Liver (tissue), 9 donors: ENCODE measurements around the gene TSTD2. TPM values are rescaled to one million over a fixed set of nuclear protein-coding genes. Genes with fewer than 3 reads are reported as not detected.

Experiments
- DNase-seq: peaks from one replicate; pipeline ENCODE4 v3.0.0-alpha.2; 2017; ENCODE audit warnings: low spot score
- H3K27ac ChIP-seq, 2 donors: one replicate each; pipeline ENCODE4 v1.7.0; 2013; ENCODE audit warnings: inconsistent platforms in 2 of 2, low read length in 2 of 2, control low read depth in 1 of 2, low read depth in 1 of 2, mild to moderate bottlenecking in 1 of 2
- H3K27me3 ChIP-seq, 4 donors: one replicate each; pipeline versions ENCODE4 v1.6.1 to v1.7.0; 2013; ENCODE audit warnings: low read length in 3 of 4, inconsistent platforms in 1 of 4, mild to moderate bottlenecking in 1 of 4, moderate library complexity in 1 of 4; ENCODE audit not compliant: control insufficient read depth in 4 of 4, insufficient read depth in 4 of 4
- H3K36me3 ChIP-seq, 4 donors: one replicate each; pipeline versions ENCODE4 v1.6.1 to v1.7.0; 2013; ENCODE audit warnings: low read length in 3 of 4, mild to moderate bottlenecking in 3 of 4, low read depth in 1 of 4, moderate library complexity in 1 of 4; ENCODE audit not compliant: control insufficient read depth in 4 of 4, insufficient read depth in 3 of 4
- H3K4me1 ChIP-seq, 4 donors: one replicate each; pipeline versions ENCODE4 v1.6.1 to v1.7.0; 2013; ENCODE audit warnings: low read length in 3 of 4, mild to moderate bottlenecking in 3 of 4, moderate library complexity in 1 of 4; ENCODE audit not compliant: control insufficient read depth in 4 of 4, insufficient read depth in 4 of 4
- H3K4me3 ChIP-seq, 3 donors: one replicate each; pipeline versions ENCODE4 v1.6.1 to v1.7.0; 2013; ENCODE audit warnings: low read length in 3 of 3, control low read depth in 1 of 3, low read depth in 1 of 3, mild to moderate bottlenecking in 1 of 3
- H3K9ac ChIP-seq, 2 donors: one replicate each; pipeline ENCODE4 v1.7.0; 2013; ENCODE audit warnings: low read length in 2 of 2, mild to moderate bottlenecking in 2 of 2, moderate library complexity in 2 of 2, control low read depth in 1 of 2, low read depth in 1 of 2
- H3K9me3 ChIP-seq, 4 donors: one replicate each; pipeline versions ENCODE4 v1.6.1 to v1.7.0; 2013; ENCODE audit warnings: low read length in 3 of 4; ENCODE audit not compliant: control insufficient read depth in 4 of 4
- EGR1 ChIP-seq, 2 donors: IDR thresholded peaks; 2 replicates each; pipeline ENCODE4 v1.6.1; 2016 to 2018; ENCODE audit warnings: antibody characterized with exemption in 2 of 2, low read depth in 2 of 2
- FOXA1 ChIP-seq: IDR thresholded peaks from 2 replicates; pipeline ENCODE4 v1.6.1; 2016; ENCODE audit warnings: antibody characterized with exemption
- FOXA2 ChIP-seq: IDR thresholded peaks from 2 replicates; pipeline ENCODE4 v1.6.1; 2016; ENCODE audit warnings: antibody characterized with exemption
- GABPA ChIP-seq, 2 donors: IDR thresholded peaks in 1 of 2; conservative IDR thresholded peaks in 1 of 2; 2 replicates each; pipeline ENCODE4 v1.6.1; 2016; ENCODE audit warnings: antibody characterized with exemption in 2 of 2, mild to moderate bottlenecking in 1 of 2, moderate library complexity in 1 of 2
- HNF4A ChIP-seq, 2 donors: conservative IDR thresholded peaks; 2 replicates each; pipeline ENCODE4 v1.6.1; 2016; ENCODE audit warnings: antibody characterized with exemption in 2 of 2, mild to moderate bottlenecking in 2 of 2
- HNF4G ChIP-seq: IDR thresholded peaks from 2 replicates; pipeline ENCODE4 v1.6.1; 2016; ENCODE audit warnings: antibody characterized with exemption
- JUND ChIP-seq, 2 donors: IDR thresholded peaks; 2 replicates each; pipeline ENCODE4 v1.6.1; 2016; ENCODE audit warnings: antibody characterized with exemption in 2 of 2
- MAX ChIP-seq: IDR thresholded peaks from 2 replicates; pipeline ENCODE4 v1.6.1; 2016; ENCODE audit warnings: antibody characterized with exemption
- NR2F2 ChIP-seq: IDR thresholded peaks from 2 replicates; pipeline ENCODE4 v1.6.1; 2016; ENCODE audit warnings: antibody characterized with exemption
- RAD21 ChIP-seq, 2 donors: IDR thresholded peaks; 2 replicates each; pipeline ENCODE4 v1.6.1; 2016; ENCODE audit warnings: antibody characterized with exemption in 2 of 2, mild to moderate bottlenecking in 2 of 2
- RXRA ChIP-seq, 2 donors: IDR thresholded peaks; 2 replicates each; pipeline ENCODE4 v1.6.1; 2017 to 2018; ENCODE audit warnings: antibody characterized with exemption in 2 of 2, mild to moderate bottlenecking in 1 of 2
- SP1 ChIP-seq: IDR thresholded peaks from 2 replicates; pipeline ENCODE4 v1.6.1; 2018; ENCODE audit warnings: antibody characterized with exemption, mild to moderate bottlenecking
- TAF1 ChIP-seq: conservative IDR thresholded peaks from 2 replicates; pipeline ENCODE4 v1.6.1; 2016; ENCODE audit warnings: antibody characterized with exemption, mild to moderate bottlenecking
- YY1 ChIP-seq: IDR thresholded peaks from 2 replicates; pipeline ENCODE4 v1.6.1; 2016; ENCODE audit warnings: antibody characterized with exemption, mild to moderate bottlenecking
- whole genome bisulfite sequencing: extraction: QIAGEN DNeasy Blood & Tissue Kit; methylation state at CpG from one replicate; pipeline ENCODE4 v1.1.7; 2013; 5-methylcytosine and 5-hydroxymethylcytosine counted together
- polyA plus RNA-seq, 2 donors: library from polyadenylated mRNA; stranded (reverse) in 1 of 2; unstranded in 1 of 2; fragments of 200-250 nt in 1 of 2; fragments of >200 nt in 1 of 2; fragmentation: Nextera tagmentation in 1 of 2; extraction: Ambion mirVana in 1 of 2; gene quantifications; one replicate each; pipeline versions ENCODE4 v1.2.1 to v1.2.3, GENCODE V29; 2013 to 2015
- total RNA-seq, 2 donors: library from RNA; depleted of rRNA; stranded (reverse); fragments of >200 nt; gene quantifications; one replicate each; pipeline ENCODE4 v1.2.3, GENCODE V29; 2014
- TF ChIP-seq, protein P1 (sequence below): IDR thresholded peaks from 2 replicates; pipeline ENCODE4 v1.6.1; 2016; ENCODE audit warnings: antibody characterized with exemption
- TF ChIP-seq, protein P2 (sequence below): fragments of 150-350 bp; IDR thresholded peaks from 2 replicates; pipeline ENCODE4 v1.5.1; 2017; ENCODE audit warnings: improper control_type of control experiment, low read depth, low read length; ENCODE audit not compliant: missing input control
- TF ChIP-seq, protein P3 (sequence below): IDR thresholded peaks from 2 replicates; pipeline ENCODE4 v1.6.1; 2016; ENCODE audit warnings: antibody characterized with exemption, mild to moderate bottlenecking
- TF ChIP-seq, protein P4 (sequence below): IDR thresholded peaks from 2 replicates; pipeline ENCODE4 v1.6.1; 2016; ENCODE audit warnings: antibody characterized with exemption
- donor health status: healthy.
- donor health status: healthy.
- donor health status: healthy.
- donor health status: healthy.
- donor health status: healthy.

Gene TSTD2
- total and polyA plus RNA-seq, 4 donors = 4.6 to 13.8 (median 7.1) TPM

GRCh38 chr9:97557606-97558095 is 75.5 kb downstream of the TSTD2 start (continued):
- TF ChIP-seq SP1 (peak; percentile 92), EGR1 (IDR thresholded peaks at IDR 0.05; ENCODE audit: low read depth in 2 of 2) (peak in 1 of 2 donors; percentile 78), NR2F2 (peak; percentile 71)

DNA sequence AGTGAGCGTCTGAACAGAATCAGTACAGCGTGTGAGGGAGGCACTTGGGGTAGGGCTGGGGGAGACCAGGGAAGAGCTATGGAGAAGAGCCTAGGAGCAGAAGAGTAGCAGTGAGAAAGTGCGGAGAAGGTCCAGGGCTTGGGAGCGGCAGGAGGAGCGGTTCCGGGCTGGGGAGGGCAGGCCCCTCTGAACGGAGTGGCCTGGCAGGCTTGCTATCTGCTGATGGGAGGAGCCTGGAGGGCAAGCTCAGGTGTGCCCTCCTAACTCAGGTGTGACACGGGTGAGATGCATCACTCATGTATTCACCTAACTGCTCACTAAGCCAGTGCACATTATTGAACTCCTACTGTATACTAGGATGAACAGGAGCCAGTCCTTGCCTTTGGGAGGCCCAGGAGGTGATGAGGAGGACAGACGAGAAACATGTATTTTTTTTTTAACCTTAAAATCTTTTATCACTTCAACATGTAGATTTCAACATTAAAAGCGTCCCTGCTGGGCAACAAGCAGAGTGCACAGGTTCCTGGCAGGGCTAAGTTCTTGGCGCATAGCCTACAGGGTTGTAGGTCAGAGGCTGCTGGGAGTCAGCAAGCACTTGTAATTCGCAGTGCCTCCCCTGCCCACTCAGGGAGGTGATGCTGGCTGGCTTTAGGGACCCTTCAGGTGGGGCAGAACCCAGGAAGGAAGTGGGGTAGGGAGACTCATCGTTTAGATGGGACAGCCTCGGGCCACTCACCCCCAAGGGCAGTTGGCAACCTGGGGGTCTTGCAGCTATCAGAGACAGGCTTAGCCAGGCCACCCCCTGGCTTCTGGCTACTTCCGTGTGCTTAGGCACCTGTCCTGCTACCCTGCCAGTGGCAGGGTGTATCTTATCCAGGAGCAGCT is 76.2 kb downstream of the TSTD2 start:
- 37% methylated on average over 15 of the region's 15 CpGs for WGBS
- no peaks in the 10 kb centered on the region for H3K27me3 ChIP-seq
- H3K9ac ChIP-seq = peak overlapping the region in 1 of 2 donors; percentile 24
- H3K36me3 ChIP-seq = peaks cover 0 to 2% (median 0%) of the 10 kb centered on the region in 4 donors
- no peak overlapping the region for H3K4me3 ChIP-seq
- TF ChIP-seq RAD21 (IDR thresholded peaks at IDR 0.05) = peak in 1 of 2 donors; percentile 34
- peak; percentile 58 to 80 for TF ChIP-seq RXRA (IDR thresholded peaks at IDR 0.05)
- TF ChIP-seq, protein P1, sequence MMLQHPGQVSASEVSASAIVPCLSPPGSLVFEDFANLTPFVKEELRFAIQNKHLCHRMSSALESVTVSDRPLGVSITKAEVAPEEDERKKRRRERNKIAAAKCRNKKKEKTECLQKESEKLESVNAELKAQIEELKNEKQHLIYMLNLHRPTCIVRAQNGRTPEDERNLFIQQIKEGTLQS = no peak
- TF ChIP-seq, protein P2, sequence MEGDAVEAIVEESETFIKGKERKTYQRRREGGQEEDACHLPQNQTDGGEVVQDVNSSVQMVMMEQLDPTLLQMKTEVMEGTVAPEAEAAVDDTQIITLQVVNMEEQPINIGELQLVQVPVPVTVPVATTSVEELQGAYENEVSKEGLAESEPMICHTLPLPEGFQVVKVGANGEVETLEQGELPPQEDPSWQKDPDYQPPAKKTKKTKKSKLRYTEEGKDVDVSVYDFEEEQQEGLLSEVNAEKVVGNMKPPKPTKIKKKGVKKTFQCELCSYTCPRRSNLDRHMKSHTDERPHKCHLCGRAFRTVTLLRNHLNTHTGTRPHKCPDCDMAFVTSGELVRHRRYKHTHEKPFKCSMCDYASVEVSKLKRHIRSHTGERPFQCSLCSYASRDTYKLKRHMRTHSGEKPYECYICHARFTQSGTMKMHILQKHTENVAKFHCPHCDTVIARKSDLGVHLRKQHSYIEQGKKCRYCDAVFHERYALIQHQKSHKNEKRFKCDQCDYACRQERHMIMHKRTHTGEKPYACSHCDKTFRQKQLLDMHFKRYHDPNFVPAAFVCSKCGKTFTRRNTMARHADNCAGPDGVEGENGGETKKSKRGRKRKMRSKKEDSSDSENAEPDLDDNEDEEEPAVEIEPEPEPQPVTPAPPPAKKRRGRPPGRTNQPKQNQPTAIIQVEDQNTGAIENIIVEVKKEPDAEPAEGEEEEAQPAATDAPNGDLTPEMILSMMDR = peak; percentile 48
- TF ChIP-seq NR2F2 = peak; percentile 20
- TF ChIP-seq YY1 = peak; percentile 21
- TF ChIP-seq JUND (IDR thresholded peaks at IDR 0.05) = peak in 1 of 2 donors; percentile 8
- TF ChIP-seq HNF4A (conservative IDR thresholded peaks at IDR 0.05) = peak in 1 of 2 donors; percentile 60
- TF ChIP-seq, protein P3, sequence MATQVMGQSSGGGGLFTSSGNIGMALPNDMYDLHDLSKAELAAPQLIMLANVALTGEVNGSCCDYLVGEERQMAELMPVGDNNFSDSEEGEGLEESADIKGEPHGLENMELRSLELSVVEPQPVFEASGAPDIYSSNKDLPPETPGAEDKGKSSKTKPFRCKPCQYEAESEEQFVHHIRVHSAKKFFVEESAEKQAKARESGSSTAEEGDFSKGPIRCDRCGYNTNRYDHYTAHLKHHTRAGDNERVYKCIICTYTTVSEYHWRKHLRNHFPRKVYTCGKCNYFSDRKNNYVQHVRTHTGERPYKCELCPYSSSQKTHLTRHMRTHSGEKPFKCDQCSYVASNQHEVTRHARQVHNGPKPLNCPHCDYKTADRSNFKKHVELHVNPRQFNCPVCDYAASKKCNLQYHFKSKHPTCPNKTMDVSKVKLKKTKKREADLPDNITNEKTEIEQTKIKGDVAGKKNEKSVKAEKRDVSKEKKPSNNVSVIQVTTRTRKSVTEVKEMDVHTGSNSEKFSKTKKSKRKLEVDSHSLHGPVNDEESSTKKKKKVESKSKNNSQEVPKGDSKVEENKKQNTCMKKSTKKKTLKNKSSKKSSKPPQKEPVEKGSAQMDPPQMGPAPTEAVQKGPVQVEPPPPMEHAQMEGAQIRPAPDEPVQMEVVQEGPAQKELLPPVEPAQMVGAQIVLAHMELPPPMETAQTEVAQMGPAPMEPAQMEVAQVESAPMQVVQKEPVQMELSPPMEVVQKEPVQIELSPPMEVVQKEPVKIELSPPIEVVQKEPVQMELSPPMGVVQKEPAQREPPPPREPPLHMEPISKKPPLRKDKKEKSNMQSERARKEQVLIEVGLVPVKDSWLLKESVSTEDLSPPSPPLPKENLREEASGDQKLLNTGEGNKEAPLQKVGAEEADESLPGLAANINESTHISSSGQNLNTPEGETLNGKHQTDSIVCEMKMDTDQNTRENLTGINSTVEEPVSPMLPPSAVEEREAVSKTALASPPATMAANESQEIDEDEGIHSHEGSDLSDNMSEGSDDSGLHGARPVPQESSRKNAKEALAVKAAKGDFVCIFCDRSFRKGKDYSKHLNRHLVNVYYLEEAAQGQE = peak; percentile 11
- TF ChIP-seq EGR1 (IDR thresholded peaks at IDR 0.05; ENCODE audit: low read depth in 2 of 2) = no peak
- no peak for DNase-seq
- H3K9me3 ChIP-seq = no peaks in the 10 kb centered on the region
- H3K4me1 ChIP-seq = peaks cover 10 to 23% (median 16%) of the 10 kb centered on the region in 4 donors
- peak overlapping the region; percentile 93 to 98 for H3K27ac ChIP-seq

DNA sequence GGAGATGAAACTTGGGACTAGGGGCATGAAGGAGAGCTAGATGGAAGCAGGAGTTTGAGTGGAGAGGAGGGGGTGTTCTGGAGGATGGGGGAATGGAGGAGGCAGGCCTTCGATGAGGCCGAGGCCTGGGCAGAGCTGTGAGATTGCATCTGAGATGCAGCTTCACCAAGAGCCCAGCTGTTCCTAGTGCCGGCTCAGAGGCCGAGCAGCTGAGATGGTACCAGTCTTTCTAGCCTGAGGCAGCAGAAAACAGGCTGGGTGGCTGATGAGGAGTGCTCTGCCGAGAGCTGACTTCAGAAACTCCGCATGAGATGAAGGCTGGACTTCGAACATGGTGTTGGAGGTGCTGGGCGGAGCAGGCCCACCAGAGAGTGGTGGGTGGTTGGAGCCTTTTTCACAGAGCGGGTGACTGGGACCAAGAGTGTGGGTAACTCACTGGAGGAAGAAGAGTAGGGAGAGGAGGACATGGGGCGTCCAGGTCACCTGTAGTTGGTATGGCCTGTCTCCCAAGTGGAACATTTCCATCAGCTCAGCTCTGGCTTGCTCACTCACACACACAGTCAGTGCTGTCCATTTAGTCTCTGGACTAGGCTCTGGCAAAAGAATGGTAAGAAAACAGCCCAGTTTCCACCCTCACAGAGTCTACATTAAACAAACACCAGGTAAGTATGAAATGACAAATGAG is 77.0 kb downstream of the TSTD2 start:
- no peak for DNase-seq
- H3K36me3 ChIP-seq = peaks cover 0 to 2% (median 0%) of the 10 kb centered on the region in 4 donors
- H3K9ac ChIP-seq = peak overlapping the region in 1 of 2 donors; percentile 24
- H3K4me1 ChIP-seq = peaks cover 10 to 23% (median 16%) of the 10 kb centered on the region in 4 donors
- no peak overlapping the region for H3K4me3 ChIP-seq
- WGBS = 96% methylated on average over 10 of the region's 10 CpGs
- no peaks in the 10 kb centered on the region for H3K27me3 ChIP-seq
- H3K27ac ChIP-seq = peak overlapping the region; percentile 93 to 98
- H3K9me3 ChIP-seq = no peaks in the 10 kb centered on the region
- TF ChIP-seq TAF1 (no peak), SP1 (no peak), FOXA1 (no peak), HNF4G (no peak), RAD21 (IDR thresholded peaks at IDR 0.05) (no peak), YY1 (no peak), JUND (IDR thresholded peaks at IDR 0.05) (no peak), GABPA (IDR thresholded peaks at IDR 0.05 in 1 of 2, conservative IDR thresholded peaks at IDR 0.05 in 1 of 2) (no peak), RXRA (IDR thresholded peaks at IDR 0.05) (no peak), EGR1 (IDR thresholded peaks at IDR 0.05; ENCODE audit: low read depth in 2 of 2) (no peak), FOXA2 (no peak), MAX (no peak), NR2F2 (no peak)
- TF ChIP-seq, protein P4, sequence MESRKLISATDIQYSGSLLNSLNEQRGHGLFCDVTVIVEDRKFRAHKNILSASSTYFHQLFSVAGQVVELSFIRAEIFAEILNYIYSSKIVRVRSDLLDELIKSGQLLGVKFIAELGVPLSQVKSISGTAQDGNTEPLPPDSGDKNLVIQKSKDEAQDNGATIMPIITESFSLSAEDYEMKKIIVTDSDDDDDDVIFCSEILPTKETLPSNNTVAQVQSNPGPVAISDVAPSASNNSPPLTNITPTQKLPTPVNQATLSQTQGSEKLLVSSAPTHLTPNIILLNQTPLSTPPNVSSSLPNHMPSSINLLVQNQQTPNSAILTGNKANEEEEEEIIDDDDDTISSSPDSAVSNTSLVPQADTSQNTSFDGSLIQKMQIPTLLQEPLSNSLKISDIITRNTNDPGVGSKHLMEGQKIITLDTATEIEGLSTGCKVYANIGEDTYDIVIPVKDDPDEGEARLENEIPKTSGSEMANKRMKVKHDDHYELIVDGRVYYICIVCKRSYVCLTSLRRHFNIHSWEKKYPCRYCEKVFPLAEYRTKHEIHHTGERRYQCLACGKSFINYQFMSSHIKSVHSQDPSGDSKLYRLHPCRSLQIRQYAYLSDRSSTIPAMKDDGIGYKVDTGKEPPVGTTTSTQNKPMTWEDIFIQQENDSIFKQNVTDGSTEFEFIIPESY = no peak
- TF ChIP-seq, protein P1 = no peak
